Mesenteric fat pad (tissue), 1 donor: ENCODE results near the gene CCNL2. TPM values are rescaled to one million over a fixed set of nuclear protein-coding genes. Genes with fewer than 3 reads are reported as not detected.
"Not testable (repeated sequence)": the region's sequence is repeated elsewhere in the genome, so short reads cannot be mapped to it uniquely, and the experiment has no call there.

Experiments used
- DNase-seq: peaks from one replicate; pipeline ENCODE4 v3.0.0-alpha.2; 2020; ENCODE audit warnings: low spot score
- total RNA-seq: library from RNA; stranded (reverse); fragmentation: NEBNext Ultra II Directional; extraction: Animal tissue kit (Norgen Biotek cat#: 25700); gene quantifications from one replicate; pipeline ENCODE4 v1.2.1, GENCODE V29; 2021
- donor health status: DM: yes; HTN: yes; CAD: no.

CCNL2 gene
- total RNA-seq, 1 donor from 2014 or later: 162 TPM

GRCh38 chr1:1401457-1402010 is 2.4 kb upstream of the CCNL2 start:
- no peak for DNase-seq

GRCh38 chr1:1400576-1401456 is 1.7 kb upstream of the CCNL2 start:
- no peak for DNase-seq

DNA sequence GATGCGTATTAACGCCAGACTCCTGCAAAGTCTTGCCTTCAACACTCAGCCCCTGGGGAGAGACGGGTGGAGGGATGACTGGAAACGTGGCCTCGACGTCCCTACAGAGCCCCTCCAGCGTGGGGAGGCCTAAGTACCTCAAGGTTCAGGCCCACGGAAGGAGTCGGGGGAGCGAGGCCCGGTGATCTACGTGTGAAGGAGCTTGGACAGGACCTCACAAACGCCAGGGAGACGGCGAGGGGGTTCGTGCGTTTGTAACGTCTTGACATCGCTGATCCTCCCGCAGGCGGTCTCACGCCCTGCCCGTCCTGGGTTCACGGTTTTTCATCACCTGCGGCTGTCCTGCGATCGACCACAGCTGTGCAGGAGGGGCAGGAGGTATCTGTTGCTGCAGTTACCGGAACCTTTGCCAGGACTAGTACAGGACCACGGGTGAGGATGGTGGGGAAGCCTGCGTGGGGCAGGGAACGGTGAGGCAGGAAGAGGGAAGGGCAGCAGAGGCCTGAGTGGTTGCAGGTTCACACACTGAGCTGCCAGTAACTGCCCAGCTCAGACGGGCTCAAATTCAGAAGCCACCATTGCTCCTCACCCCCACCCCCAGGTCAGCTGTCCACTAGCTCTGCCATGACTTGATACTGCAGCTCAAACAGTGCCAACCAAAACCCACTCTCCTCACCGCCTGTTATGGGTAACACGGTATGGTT is 889 bp upstream of the CCNL2 start:
- DNase-seq: no peak

- DNase-seq: no peak
Measured at GRCh38 chr1:1398677-1399186, 403 bp downstream of the CCNL2 start.

DNA sequence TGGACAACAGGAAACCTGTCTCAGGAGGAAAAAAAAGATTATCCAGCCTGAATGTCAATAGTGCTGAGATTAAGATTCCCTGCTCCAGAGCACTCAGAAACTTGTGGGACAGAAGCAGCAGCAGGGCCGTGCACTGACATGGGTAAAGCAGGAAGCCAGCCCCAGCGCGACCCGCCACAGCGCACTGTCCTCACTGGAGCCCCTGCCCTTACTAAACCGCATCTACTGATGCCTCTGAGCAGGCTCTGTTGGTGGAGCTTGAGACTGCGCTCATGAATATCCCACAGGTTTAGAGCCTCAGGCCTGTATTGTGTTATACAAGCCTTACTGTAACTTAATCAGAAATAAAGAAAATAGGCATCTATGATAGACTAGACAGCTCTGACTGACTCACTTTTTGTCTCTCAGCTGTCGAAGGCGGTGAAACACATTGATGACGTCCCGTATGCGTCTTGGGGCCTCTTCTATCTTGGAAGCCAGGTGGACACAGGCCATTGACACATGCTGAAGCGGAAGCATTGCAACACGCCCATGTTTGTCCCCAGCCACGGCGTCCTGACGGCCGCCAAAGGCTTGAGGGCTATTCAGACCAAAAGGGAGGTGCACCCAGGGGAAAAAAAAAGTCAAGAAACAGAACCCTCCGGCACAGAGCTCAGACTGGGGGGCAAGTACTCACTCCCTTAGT is 1.2 kb downstream of the CCNL2 start:
- DNase-seq: no peak

- no peak for DNase-seq
Measured at GRCh38 chr1:1395166-1395565, 4.0 kb downstream of the CCNL2 start.

DNA sequence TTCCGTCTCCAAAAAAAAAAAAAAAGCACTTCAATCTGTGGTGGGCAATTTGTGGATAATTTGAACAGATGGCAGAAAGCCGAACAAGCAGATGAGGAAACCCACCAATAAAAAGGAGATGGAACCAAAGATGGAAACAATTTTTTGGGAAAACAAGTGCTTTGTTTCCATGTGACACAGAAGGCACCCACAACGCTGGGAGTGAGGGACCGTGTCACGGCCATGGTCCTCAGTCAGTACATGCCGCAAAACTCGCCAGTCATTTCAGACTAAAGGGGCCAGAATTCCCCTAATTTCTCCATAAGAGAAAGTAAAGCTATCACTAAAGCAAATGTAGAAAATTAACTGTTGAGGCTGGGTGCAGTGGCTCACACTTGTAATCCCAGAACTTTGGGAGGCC is 5.0 kb downstream of the CCNL2 start:
- no peak for DNase-seq

GRCh38 chr1:1393428-1393827 is 5.7 kb downstream of the CCNL2 start:
- no peak for DNase-seq

- DNase-seq: no peak
Measured at GRCh38 chr1:1393014-1393413, 6.1 kb downstream of the CCNL2 start.

DNA sequence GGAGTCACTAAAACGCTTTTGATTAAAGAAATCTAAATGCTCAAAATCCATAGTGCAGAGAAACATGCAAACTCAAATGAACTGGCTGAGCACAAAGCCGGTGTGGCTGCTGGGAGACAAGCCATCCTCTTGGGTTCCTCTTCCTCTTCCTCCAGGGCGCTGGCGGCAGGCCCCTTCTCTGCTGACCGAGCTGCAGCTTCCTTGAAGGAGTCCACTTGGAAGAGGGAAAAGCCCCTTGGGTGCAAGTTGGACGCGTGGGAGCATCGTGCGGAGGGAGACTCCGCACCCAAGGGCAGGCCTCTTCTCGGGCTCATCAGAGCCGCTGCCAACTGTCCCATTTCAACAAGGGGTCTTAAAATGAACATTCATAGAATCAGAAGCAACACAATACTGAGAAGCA is 7.9 kb downstream of the CCNL2 start:
- no peak for DNase-seq

DNA sequence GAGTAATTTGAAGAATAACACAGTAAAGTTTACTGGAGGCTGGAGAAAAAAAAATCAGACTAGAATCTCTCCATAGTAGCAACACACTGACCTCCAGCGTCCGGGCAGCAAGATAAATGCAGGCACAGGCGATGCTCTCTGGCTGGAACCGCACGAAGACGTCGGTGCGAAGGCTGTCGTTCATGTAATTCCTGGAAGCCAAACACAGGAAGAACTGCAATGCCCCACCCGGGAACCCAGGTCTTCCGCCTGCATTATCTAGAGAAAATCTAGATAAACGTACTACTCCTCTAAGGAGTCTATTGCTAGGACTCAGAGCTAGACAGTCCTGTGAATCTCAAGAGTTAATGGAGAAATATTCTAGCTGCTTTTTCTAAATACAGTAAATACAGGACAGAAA is 8.5 kb downstream of the CCNL2 start:
- no peak for DNase-seq

GRCh38 chr1:1388078-1388472 is 11.1 kb downstream of the CCNL2 start:
- DNase-seq: no peak

DNA sequence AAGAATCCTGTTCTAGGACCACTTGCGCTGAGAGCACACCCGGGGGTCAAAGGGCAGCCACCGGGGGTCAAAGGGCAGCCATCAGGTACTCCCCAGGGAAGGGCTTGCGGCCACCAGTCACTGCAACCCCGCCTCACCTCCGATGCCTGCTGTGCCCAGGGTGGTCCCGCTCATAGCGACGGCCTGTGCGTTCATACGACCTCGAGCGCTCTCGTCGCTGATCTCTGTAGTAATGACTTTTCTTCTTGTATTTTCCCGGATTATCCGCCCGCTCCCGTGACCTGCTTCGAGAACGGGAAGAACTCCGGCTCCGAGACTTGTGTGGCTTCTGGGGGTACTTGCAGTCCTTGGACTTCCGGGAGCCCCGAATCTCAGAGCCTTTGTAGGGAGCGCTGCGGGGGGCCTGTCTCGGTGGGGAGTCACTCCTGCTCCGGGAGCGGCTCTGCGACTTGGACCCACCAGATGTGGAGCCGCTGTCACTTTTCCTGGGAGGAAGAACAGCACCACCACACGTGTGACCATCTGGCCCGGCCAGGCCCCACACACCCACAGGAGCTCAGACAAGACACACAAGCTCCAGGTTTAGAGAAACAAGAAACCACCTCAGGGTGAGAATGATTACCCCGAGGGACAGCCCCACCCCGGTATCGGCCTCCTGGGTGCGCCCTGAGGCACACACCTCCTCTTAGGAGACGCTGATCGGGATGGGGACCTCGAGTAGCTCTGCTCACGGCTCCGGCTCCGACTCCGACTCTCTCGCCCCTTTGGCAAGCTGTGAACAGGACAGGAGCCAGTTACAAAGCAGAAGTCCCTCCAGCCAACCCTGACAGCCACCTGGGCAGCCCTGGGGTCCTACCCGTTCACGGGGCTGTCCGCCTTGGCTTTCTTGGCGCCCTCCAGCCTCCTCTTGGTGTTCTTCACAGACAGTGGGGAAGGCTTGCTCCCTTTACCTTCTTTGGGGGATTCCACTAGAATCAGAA is 11.7 kb downstream of the CCNL2 start:
- no peak for DNase-seq

- no peak for DNase-seq
Measured at GRCh38 chr1:1385931-1386330, 13.2 kb downstream of the CCNL2 start.

GRCh38 chr1:1385339-1385738 is 13.8 kb downstream of the CCNL2 start:
- DNase-seq: not testable (repeated sequence)

DNA sequence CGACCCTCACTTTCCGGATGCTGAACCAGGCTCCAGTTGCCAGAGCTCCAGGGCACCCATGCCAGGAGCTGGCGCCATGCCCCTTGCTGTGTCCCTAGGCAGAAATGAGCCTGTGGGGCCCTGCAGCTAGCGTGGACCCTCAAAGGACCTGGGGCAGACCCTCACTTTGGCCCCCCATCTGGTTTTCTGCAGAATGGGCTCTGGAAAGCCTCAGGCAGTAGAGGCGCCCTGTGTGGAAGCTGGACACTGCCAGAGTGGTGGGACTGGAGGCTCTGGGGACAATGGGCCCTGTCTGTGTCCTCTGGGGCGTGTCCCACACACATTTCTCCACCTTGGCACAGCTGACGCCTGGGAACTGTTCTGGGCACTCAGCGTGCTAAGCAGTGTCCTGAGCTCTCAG is 17.8 kb downstream of the CCNL2 start:
- DNase-seq: no peak

DNA sequence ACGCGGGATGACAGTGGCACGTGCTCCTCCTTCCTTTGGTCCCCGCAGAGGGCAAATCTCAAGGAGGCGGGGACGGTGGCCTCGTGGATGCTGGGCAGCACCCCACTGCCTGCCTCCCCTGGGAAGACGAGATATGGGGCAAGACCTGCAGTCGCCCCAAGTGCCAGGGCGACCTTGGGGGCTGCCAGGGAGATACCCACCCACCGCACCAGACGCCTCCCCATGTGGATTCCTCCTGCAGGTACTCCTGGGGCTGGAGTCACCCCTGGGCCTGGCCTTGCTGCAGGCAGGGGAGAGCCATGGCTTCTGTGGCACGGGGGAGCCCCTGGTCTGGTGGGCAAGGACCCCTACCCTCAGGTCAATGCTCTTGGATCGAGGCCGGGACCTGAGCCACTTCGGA is 18.3 kb downstream of the CCNL2 start:
- DNase-seq: no peak

DNA sequence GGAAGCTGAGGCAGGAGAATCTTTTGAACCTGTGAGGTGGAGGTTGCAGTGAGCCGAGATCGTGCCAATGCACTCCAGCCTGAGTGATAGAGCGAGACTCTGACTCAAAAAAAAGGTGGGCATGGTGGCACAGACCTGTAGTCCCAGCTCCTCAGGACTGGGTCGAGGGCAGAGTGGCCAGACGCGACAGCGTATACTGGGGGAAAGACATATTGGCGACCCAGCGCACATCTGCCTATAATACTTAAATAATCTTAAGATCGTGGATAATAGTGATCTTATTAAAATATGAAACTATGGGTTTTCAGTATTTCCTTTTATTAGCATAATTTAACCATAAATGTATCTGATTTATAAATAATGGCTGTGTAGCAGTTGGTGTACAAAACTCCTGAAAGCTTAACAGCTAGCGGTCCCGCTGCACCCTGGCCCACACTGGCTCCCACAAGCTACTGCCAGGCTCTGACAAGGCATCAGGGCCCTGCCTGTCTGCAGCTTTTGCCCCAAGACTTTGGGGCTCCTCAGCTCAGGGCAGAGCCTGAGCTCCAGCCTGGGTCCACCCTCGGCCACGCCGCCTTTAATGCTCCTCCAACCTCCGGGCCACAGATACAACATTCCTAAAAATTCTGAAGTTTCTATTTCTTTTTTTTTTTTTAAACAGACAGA is 21.5 kb downstream of the CCNL2 start:
- no peak for DNase-seq

GRCh38 chr1:1376551-1377226 is 22.4 kb downstream of the CCNL2 start:
- no peak for DNase-seq
